ENCODE measurements around the gene RNF149.

GRCh38 chr2:101329026-101329425, 20.5 kb upstream of the RNF149 start:
- TF ChIP-seq POLR2AphosphoS5 (IDR thresholded peaks at IDR 0.05; ENCODE audit: low read depth, low read length) (no peak), CTCF (IDR thresholded peaks at IDR 0.05 in 2 of 3, conservative IDR thresholded peaks at IDR 0.05 in 1 of 3; ENCODE audit: borderline replicate concordance in 1 of 3, insufficient read depth in 1 of 3, low read depth in 2 of 3, low read length in 2 of 3) (no peak), EZH2 (IDR thresholded peaks at IDR 0.05) (no peak), POLR2A (IDR thresholded peaks at IDR 0.05; ENCODE audit: borderline replicate concordance, extremely low read depth, insufficient read depth, insufficient read length) (no peak), CEBPB (IDR thresholded peaks at IDR 0.05; ENCODE audit: low read depth) (no peak), SP1 (IDR thresholded peaks at IDR 0.05; ENCODE audit: low read depth) (no peak)
- TF ChIP-seq, protein P1, sequence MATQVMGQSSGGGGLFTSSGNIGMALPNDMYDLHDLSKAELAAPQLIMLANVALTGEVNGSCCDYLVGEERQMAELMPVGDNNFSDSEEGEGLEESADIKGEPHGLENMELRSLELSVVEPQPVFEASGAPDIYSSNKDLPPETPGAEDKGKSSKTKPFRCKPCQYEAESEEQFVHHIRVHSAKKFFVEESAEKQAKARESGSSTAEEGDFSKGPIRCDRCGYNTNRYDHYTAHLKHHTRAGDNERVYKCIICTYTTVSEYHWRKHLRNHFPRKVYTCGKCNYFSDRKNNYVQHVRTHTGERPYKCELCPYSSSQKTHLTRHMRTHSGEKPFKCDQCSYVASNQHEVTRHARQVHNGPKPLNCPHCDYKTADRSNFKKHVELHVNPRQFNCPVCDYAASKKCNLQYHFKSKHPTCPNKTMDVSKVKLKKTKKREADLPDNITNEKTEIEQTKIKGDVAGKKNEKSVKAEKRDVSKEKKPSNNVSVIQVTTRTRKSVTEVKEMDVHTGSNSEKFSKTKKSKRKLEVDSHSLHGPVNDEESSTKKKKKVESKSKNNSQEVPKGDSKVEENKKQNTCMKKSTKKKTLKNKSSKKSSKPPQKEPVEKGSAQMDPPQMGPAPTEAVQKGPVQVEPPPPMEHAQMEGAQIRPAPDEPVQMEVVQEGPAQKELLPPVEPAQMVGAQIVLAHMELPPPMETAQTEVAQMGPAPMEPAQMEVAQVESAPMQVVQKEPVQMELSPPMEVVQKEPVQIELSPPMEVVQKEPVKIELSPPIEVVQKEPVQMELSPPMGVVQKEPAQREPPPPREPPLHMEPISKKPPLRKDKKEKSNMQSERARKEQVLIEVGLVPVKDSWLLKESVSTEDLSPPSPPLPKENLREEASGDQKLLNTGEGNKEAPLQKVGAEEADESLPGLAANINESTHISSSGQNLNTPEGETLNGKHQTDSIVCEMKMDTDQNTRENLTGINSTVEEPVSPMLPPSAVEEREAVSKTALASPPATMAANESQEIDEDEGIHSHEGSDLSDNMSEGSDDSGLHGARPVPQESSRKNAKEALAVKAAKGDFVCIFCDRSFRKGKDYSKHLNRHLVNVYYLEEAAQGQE (IDR thresholded peaks at IDR 0.05; ENCODE audit: low read depth) = no peak

All from HCT116 (cell line).